ENCODE measurements around the gene OSBPL5. TPM values are rescaled to one million over a fixed set of nuclear protein-coding genes. Genes with fewer than 3 reads are reported as not detected.

The OSBPL5 gene
- total and polyA plus RNA-seq, 9 of the 15 experiments (the other 6 are each of a cell fraction or from before 2014, with no cell fraction given): 0.06 to 14.8 (median 3.2) TPM

DNA sequence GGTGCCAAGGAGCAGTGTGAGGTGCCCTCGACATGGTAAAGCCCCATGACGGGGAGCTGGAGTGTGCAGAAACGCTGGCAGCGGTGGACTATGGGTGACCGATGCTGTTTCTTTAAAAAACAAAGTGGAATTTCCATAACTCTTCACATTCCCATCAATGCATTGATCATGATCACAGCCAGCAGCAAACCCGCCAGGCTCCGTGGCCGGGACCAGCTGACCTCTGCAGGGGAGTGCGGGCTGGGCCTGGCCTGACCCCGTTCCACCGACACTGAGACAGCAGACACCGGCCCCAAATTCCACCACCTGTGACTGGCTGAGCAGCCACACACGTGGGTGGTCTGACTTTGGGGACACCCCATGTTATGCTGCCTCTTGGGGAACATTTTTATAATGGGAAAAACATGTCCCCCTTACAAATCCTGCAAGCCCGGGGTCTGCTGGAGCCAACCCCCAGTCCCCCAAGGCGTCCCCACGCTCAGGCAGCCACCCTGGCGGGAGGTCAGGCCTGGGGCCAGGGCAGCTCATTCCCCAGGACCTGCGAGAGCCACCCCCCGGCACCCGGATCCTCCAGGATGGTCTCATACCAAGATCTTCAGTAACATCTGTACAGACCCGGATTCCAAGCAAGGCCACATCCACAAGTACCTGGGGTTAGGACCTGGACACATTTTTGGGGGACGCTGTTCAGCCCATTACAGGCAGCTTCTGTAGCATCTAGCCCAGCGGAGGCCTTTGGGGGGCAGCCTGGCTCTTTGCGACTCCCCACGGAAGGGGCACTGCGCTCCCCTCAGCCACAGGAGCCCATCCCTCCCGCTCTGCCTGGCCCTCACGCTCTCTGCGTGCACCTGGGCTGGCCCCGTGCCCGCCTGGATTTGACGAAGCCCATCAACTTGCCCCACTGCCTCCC is 20.6 kb downstream of the OSBPL5 start:
- no peaks in the 10 kb centered on the region for H3K9me1 ChIP-seq (ENCODE audit: control insufficient read depth, insufficient read depth, low read length)
- ATAC-seq (no peak), FAIRE-seq (no peak), DNase-seq (ENCODE audit: extremely low read depth in 1 of 4, low spot score in 3 of 4) (no peak)
- no peak overlapping the region for H3K4me2 ChIP-seq (ENCODE audit: insufficient read depth, low read length)
- no TSS peak for BruUV-seq (replicated peaks)
- ChIA-PET CTCF (ENCODE audit: low intra/inter-chr PET ratio) (no interaction called here), POLR2A (interaction anchor here (1.0 kb wide), 1 partner anchor 19 kb away, joined by 3 read pairs; no protein-coding TSS in a partner anchor)
- intact Hi-C loops (cut with micrococcal nuclease): no loop called here
- no peak overlapping the region for H2AFZ ChIP-seq (ENCODE audit: low read depth, low read length)
- H3K79me2 ChIP-seq (ENCODE audit: control insufficient read depth, insufficient read depth, low read length): no peaks in the 10 kb centered on the region
- 80% methylated on average over 31 of the region's 32 CpGs for WGBS (ENCODE audit: insufficient coverage, low coverage, missing lambda C conversion rate)
- in situ Hi-C loops (cut with MboI): no loop called here
- no peak overlapping the region for H3K4me3 ChIP-seq
- no peaks in the 10 kb centered on the region for H3K27me3 ChIP-seq (ENCODE audit: control insufficient read depth in 2 of 2, insufficient read depth in 2 of 2, low read length in 2 of 2)
- no peaks in the 10 kb centered on the region for H3K36me3 ChIP-seq (ENCODE audit: control insufficient read depth, insufficient read depth, low read length)
- H4K20me1 ChIP-seq (replicated peaks; ENCODE audit: control insufficient read depth, insufficient read depth, low read length): peaks cover 9% of the 10 kb centered on the region; the same call in 1 of the 2 replicates
- 0 out of 4 replicates have a peak overlapping the region, but pooled peaks of 1 of the 2 experiments have one; percentile 35 for H3K9ac ChIP-seq (ENCODE audit: insufficient read depth in 1 of 2, low read depth in 2 of 2, low read length in 2 of 2)
- no peak overlapping the region for H3K27ac ChIP-seq (ENCODE audit: extremely low read depth, low read depth, low read length)
- H3K9me3 ChIP-seq (replicated peaks; ENCODE audit: control insufficient read depth, insufficient read depth, low read depth, low read length): no peaks in the 10 kb centered on the region
- H3K4me1 ChIP-seq (replicated peaks in 1 of 2; ENCODE audit: control insufficient read depth in 2 of 2, insufficient read depth in 2 of 2, low read length in 2 of 2): peaks cover 7 to 71% of the 10 kb centered on the region in 2 experiments; a peak in 3 of 5 replicates
- no peak for TF ChIP-seq MCM3 (IDR thresholded peaks at IDR 0.05)
- no peak for TF ChIP-seq SIX5 (IDR thresholded peaks at IDR 0.05; ENCODE audit: borderline replicate concordance in 1 of 2, insufficient read depth in 1 of 2, low read depth in 1 of 2, low read length in 2 of 2)

DNA sequence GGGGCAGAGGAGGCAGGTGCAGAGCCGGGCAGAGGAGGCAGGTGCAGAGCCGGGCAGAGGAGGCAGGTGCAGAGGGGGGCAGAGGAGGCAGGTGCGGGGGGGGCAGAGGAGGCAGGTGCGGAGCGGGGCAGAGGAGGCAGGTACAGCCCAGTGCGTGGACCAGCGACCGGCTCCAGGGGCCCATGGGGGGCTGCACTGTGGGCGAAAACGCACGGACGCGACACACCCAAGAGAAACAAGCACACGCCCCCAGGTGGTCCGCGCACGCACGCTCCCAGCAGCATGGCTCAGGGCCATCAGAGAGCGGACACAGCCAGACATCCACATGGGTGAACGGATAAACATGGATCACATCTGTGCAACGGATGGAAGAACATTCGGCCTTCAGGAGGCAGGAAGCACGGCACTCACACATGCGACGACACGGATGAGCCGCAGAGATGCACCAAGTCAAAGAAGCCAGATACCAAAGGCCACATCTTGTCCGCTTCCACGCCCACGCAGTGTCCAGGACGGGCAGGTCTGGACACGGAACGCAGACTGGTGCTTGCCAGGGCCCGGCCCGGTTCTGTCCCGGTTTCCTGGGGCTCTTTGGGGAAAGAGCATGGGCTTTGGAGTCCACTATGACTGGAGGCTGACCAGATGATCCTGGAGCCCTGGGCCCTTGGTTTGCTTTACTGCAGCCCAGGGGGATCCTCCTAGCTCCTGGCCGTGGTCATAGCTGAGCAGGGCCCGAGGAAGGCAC is 21.8 kb downstream of the OSBPL5 start:
- H3K36me3 ChIP-seq (ENCODE audit: control insufficient read depth, insufficient read depth, low read length): no peaks in the 10 kb centered on the region
- H3K4me2 ChIP-seq (ENCODE audit: insufficient read depth, low read length): no peak overlapping the region
- FAIRE-seq (no peak), DNase-seq (ENCODE audit: extremely low read depth in 1 of 4, low spot score in 3 of 4) (no peak), ATAC-seq (no peak)
- POLR2A ChIA-PET: no interaction called here
- no peak overlapping the region for H2AFZ ChIP-seq (ENCODE audit: low read depth, low read length)
- in situ Hi-C loops (cut with MboI): no loop called here
- H3K9me3 ChIP-seq (replicated peaks; ENCODE audit: control insufficient read depth, insufficient read depth, low read depth, low read length): no peaks in the 10 kb centered on the region
- peaks cover 5% of the 10 kb centered on the region; the same call in 1 of the 2 replicates for H4K20me1 ChIP-seq (replicated peaks; ENCODE audit: control insufficient read depth, insufficient read depth, low read length)
- H3K9me1 ChIP-seq (ENCODE audit: control insufficient read depth, insufficient read depth, low read length): no peaks in the 10 kb centered on the region
- CTCF ChIA-PET (ENCODE audit: low intra/inter-chr PET ratio): no interaction called here
- no peak overlapping the region for H3K27ac ChIP-seq (ENCODE audit: extremely low read depth, low read depth, low read length)
- no peak overlapping the region for H3K4me3 ChIP-seq
- no peak overlapping the region; a peak in 1 of 4 replicates for H3K9ac ChIP-seq (ENCODE audit: insufficient read depth in 1 of 2, low read depth in 2 of 2, low read length in 2 of 2)
- WGBS (ENCODE audit: insufficient coverage, low coverage, missing lambda C conversion rate): 82% methylated on average over 27 of the region's 38 CpGs
- no peaks in the 10 kb centered on the region for H3K79me2 ChIP-seq (ENCODE audit: control insufficient read depth, insufficient read depth, low read length)
- no TSS peak for BruUV-seq (replicated peaks)
- intact Hi-C loops (cut with micrococcal nuclease): no loop called here
- no peaks in the 10 kb centered on the region for H3K27me3 ChIP-seq (ENCODE audit: control insufficient read depth in 2 of 2, insufficient read depth in 2 of 2, low read length in 2 of 2)
- H3K4me1 ChIP-seq (replicated peaks in 1 of 2; ENCODE audit: control insufficient read depth in 2 of 2, insufficient read depth in 2 of 2, low read length in 2 of 2): peaks cover 0 to 72% of the 10 kb centered on the region in 2 experiments; a peak in 2 of 5 replicates
- no peak for TF ChIP-seq ZNF764 (CRISPR knock-in tag; IDR thresholded peaks at IDR 0.05; ENCODE audit: low read depth)
- TF ChIP-seq, protein P1, sequence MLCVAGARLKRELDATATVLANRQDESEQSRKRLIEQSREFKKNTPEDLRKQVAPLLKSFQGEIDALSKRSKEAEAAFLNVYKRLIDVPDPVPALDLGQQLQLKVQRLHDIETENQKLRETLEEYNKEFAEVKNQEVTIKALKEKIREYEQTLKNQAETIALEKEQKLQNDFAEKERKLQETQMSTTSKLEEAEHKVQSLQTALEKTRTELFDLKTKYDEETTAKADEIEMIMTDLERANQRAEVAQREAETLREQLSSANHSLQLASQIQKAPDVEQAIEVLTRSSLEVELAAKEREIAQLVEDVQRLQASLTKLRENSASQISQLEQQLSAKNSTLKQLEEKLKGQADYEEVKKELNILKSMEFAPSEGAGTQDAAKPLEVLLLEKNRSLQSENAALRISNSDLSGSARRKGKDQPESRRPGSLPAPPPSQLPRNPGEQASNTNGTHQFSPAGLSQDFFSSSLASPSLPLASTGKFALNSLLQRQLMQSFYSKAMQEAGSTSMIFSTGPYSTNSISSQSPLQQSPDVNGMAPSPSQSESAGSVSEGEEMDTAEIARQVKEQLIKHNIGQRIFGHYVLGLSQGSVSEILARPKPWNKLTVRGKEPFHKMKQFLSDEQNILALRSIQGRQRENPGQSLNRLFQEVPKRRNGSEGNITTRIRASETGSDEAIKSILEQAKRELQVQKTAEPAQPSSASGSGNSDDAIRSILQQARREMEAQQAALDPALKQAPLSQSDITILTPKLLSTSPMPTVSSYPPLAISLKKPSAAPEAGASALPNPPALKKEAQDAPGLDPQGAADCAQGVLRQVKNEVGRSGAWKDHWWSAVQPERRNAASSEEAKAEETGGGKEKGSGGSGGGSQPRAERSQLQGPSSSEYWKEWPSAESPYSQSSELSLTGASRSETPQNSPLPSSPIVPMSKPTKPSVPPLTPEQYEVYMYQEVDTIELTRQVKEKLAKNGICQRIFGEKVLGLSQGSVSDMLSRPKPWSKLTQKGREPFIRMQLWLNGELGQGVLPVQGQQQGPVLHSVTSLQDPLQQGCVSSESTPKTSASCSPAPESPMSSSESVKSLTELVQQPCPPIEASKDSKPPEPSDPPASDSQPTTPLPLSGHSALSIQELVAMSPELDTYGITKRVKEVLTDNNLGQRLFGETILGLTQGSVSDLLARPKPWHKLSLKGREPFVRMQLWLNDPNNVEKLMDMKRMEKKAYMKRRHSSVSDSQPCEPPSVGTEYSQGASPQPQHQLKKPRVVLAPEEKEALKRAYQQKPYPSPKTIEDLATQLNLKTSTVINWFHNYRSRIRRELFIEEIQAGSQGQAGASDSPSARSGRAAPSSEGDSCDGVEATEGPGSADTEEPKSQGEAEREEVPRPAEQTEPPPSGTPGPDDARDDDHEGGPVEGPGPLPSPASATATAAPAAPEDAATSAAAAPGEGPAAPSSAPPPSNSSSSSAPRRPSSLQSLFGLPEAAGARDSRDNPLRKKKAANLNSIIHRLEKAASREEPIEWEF (CRISPR knock-in tag; IDR thresholded peaks at IDR 0.05): no peak
- TF ChIP-seq ZKSCAN3 (CRISPR knock-in tag; IDR thresholded peaks at IDR 0.05): no peak
- no peak for TF ChIP-seq SRF (CRISPR knock-in tag; IDR thresholded peaks at IDR 0.05)
- no peak for TF ChIP-seq ESRRA (IDR thresholded peaks at IDR 0.05; ENCODE audit: borderline replicate concordance, low read depth)
- TF ChIP-seq DPF2 (IDR thresholded peaks at IDR 0.05): no peak
